NCI-H748 (cell line): ENCODE measurements around the gene KRTAP10-2.
"Not testable (repeated sequence)": the region's sequence is repeated elsewhere in the genome, so short reads cannot be mapped to it uniquely, and the experiment has no call there.

ENCODE experiments used
- DNase-seq: peaks from one replicate; lab custom pipeline; 2025; ENCODE audit not compliant: unreplicated experiment; lab: John Stamatoyannopoulos, UW

The KRTAP10-2 gene

DNA sequence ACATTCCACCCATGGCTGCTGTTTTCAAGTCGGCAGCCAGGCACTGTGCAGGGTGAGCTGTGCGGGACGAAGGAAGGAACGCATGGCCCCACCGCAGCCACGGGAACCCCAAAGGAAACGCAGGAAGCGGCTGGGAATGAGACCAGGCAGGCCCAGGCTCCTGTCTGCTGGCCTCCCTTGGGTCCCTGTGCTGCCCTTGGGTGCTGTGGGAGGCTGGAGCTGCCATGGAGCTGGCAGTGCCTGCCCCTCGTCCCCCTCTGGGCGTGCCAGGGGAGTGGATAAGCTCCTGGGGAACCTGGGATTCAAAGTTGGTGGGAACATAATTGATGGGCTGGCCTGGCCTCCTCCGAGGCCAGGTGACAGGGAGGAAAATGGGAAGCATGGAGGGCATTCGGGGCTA, 17.0 kb upstream of the KRTAP10-2 start:
- no peak for DNase-seq

GRCh38 chr21:44567481-44568171, 16.3 kb upstream of the KRTAP10-2 start:
- no peak for DNase-seq

GRCh38 chr21:44566403-44566802, 15.1 kb upstream of the KRTAP10-2 start:
- DNase-seq, result no peak

- DNase-seq, result no peak
Observed at GRCh38 chr21:44564886-44565598, 13.7 kb upstream of the KRTAP10-2 start.

DNA sequence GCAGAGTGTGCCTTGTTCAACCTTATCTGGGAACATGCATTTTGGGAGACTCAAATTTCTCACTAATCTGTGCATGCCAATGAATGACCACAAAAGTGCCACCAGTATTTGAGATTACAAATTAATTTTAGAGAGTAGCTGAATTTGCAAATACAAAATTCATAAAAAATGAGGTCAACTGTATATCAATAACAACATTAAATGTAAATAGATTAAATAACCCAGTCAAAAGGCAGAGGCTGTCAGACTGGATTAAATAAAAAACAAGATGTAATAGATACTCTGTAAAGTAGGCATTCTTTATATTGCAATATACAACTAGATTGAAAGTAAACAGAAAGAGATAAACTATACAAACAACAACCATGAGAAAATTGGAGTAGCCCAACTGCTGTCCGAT, 12.8 kb upstream of the KRTAP10-2 start:
- DNase-seq, result no peak

GRCh38 chr21:44558695-44559094, 7.4 kb upstream of the KRTAP10-2 start, which contains the start of gene KRTAP10-3:
TSS of gene KRTAP10-3 (minus strand) at chr21:44558795. CDS start at chr21:44558715, 80 bp downstream.
- DNase-seq, result no peak

- DNase-seq, result not testable (repeated sequence)
Observed at GRCh38 chr21:44558329-44558675, 7.0 kb upstream of the KRTAP10-2 start.

DNA sequence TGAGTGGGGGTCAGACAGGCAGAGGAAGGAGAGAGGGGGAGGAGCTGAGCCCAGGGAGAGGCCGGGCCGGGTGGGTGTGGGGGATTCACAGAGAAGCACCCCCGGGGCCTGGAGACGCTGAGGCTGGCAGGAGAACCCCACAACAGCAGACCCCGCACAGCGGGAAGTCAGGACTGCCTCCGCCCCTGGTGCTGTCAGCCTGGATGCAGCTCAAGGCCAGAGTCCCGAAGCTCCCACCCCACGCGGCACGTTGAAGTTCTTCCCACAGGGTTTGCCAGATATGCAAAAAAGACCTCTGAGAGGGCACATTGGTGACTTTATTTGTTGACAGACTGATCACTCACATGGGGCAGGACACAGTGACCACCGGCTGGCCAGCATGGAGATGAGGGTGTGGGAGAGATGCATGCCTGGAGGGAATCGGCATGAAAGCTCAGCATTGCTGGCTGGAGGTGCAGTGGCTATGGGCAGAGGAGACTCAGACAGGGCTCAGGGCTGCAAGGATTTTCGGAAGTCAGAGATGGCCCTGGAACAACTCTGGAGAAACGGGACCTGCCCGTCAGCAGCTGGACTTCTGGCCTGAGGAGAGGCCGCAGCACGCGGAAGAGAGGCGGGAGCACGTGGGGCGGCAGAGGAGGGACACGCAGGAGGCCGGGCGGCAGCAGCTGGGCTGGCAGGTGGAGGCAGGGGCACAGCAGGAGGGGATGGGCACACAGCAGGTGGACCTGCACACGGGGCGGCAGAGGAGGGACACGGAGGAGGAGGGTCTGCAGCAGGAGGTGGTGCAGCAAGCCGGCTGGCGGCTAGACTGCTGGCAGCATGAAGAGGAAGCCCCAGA, 6.4 kb upstream of the KRTAP10-2 start:
- no peak for DNase-seq

GRCh38 chr21:44556879-44557278, 5.6 kb upstream of the KRTAP10-2 start:
- peak; percentile 68 for DNase-seq

DNA sequence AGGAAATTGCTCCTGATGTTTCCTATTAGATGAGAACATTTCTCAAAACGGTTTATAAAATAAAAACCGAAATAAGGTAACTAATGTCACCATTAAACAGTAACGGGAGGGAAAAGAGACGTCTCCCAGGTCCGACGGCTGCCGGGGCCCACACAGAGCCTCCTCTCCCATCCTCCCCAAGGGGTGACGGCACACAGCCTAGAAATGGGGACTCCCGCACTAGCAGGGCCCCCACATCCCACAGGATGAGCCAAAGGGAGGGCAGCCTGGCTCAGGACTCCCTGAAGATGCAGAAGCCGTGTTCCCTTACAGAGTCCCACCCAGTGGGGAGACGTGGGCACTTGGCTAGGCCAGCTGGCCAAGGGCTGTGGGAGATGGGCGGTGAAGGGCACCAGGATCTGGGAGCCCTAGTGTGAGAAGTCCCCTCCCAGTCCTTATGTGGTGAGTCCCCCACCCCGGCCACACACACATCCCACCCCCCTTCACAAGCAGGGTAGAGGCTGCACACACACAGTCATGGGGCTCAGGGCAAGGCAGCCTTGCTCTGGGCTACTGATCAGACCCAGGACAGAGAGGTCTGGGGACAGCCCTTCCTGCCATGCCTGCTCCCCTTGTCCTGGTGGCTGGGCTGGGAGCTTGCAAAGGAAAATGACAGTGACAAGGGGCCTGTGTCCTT, 4.0 kb upstream of the KRTAP10-2 start:
- no peak for DNase-seq

DNA sequence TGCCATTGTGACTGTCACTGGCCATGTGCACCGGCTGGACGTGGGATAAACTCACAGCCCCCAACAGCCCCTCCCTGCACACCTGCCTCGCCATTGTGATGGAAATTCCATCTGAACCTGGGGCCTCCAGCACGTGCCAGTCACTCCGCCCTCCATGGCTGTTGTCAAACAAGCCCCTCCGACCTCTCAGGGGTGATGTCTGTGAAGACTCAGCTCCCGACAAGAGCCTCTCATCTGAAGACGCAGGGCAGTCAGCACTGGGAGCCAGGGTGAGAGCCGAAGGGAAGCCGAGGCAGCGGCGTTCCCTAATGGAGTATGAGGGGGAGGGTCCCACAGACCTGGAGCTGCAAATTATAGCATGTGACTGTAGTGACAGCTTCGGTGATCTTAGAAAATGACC, 1.4 kb upstream of the KRTAP10-2 start:
- DNase-seq, result peak; percentile 37

- no peak for DNase-seq
Observed at GRCh38 chr21:44552136-44552535, 831 bp upstream of the KRTAP10-2 start.

DNA sequence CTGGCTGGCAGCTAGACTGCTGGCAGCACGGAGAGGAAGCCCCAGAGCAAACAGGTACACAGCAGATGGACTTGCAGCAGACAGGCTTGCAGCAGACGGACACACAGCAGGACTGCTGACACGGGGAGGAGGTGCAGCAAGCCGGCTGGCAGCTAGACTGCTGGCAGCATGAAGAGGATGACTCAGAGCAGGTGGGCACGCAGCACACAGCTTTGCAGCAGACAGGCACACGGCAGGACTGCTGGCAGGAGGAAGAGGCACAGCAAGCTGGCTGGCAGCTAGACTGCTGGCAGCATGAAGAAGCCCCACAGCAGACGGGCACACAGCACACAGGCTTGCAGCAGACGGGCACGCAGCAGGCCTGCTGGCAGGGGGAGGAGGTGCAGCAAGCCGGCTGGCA, 498 bp downstream of the KRTAP10-2 start:
- no peak for DNase-seq

DNA sequence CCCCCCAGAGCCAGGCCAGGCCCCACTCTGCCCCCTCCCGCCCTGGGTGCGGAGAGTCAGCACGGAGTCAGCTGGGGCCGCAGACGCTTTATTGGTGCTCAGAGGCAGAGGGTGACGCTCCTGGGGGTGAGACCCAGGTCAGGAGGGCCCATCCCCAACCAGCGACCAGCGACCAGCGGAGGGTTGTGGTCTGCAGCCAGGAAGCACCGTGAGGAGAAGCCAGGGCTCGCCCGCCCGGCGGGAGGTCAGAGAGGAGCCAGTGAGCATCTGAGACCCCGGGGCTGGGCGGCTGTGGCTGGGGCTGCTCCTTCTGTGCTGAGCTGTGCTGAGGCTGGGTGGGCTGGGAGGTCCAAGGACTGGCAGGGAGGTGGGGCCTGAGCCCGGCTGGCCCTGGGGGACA, 1.0 kb downstream of the KRTAP10-2 start:
- DNase-seq, result not testable (repeated sequence)

DNA sequence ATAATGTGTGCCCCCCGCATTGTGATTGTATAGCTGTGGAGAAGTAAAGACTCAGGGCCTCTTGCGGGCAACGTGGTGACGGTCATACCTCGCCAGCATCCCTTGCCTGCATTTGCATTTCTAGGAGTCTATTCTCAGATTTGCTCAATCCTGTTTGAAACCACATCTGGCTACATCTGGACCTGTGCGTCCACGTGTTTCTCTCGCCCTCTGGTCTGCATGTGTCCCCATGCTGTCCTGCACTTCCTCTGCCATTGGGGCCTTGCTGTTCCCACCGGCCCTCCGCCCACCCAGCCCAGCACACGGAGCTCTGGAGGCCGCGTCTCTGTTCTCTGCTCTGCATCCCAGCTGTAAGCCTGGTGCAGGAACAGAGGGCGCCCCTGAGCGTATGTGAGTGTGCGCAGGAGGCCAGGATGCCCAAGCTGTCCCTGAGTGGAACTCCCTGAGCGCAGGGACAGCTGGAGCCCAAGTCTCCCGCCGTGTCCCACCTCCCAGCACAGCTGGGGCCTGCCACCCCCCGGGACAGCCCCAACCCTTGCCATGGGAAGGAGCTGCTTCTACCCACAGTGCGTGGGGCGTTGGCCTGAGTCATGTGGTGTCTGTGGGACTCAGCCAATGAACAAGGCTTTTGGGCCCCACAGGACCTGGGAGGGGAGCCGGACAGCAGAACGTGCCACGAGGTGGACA, 1.6 kb downstream of the KRTAP10-2 start:
- no peak for DNase-seq

DNA sequence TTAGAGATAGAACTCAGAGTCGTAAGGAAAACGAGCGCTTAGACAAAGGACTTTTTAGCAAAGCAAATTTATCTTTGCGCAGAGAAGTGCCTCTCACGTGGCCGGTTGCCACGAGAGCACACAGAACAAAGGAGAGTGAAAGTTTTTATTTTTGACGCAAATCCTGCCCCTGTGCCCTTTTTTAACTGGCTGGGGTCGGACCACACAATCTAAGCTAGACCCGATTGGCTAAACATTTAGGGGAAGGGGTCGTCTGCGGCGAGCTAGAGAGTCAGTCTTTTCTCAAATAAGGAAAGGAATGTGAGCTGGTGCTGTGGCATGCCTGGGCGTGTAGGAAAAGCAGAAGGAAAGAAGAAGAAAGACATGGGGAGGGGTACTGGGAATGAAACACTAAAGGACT, 2.4 kb downstream of the KRTAP10-2 start:
- DNase-seq, result no peak

- DNase-seq, result no peak
Observed at GRCh38 chr21:44548381-44548780, 2.9 kb downstream of the KRTAP10-2 start.

DNA sequence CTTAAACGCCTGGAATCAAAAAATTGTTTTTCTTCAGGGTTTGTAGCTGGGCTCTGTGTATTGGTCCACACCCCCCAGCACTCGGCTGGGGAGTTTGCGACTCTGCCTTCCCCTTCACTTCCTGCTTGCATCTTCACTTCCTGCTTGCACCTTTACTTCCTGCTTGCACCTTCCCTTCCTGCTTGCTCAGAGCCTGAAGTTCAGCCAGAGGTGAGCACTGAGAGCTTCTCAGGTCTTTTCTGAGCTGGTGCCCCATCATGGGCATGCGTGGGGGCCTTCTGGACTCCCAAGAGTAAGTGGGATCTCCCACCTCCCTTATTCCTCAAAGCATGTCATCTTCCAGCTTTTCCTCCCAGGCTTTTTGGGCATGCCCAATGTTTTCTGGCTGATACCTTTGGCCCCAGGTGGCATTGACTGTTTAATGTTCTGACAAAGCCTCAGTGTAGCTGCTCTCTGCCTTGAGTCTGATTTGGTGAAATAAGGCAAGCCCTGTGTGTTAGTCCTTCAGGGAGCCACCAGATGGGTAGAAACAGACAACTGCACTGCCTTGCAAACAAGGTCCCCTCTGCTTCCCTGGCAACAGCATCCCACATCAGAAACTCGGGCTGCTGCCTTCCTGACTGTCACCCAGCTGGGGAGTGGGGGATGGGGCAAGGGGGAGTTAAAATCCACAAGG, 3.5 kb downstream of the KRTAP10-2 start:
- peak; percentile 35 for DNase-seq

- no peak for DNase-seq
Observed at GRCh38 chr21:44544566-44544965, 6.7 kb downstream of the KRTAP10-2 start.

DNA sequence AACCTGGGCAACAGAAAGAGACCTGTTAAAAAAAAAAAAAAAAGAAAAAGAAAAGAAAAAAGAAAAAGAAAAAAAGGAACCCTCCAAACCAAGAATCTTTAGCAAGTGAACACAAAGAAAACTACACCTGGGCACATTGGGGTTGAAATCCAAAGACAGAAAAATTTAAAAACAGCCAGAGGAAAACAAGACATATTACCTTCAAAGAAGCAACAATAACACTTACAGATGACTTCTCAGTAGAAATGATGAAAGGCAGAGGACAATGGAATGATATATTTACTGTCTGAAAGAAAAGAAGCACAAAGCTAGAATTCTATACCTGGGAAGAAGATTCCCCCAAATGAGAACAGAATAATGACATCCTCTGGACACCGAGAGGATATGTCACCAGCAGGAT, 8.6 kb downstream of the KRTAP10-2 start:
- no peak for DNase-seq
